HepG2 (cell line): Measurements from ENCODE around the gene MYH7. TPM values are rescaled to one million over a fixed set of nuclear protein-coding genes. Genes with fewer than 3 reads are reported as not detected.

ENCODE experiments used
- FOXJ3 ChIP-seq: sonication (generic); formaldehyde crosslinking; IDR thresholded peaks from 2 replicates; pipeline ENCODE4 v1.4.0; 2020; ENCODE audit warnings: missing genetic modification reagents, mild to moderate bottlenecking, borderline replicate concordance
- FOXM1 ChIP-seq: sonication (generic); formaldehyde crosslinking; IDR thresholded peaks from 2 replicates; pipeline ENCODE4 v1.5.0; 2020; ENCODE audit warnings: missing genetic modification reagents
- GABPA ChIP-seq, 2 experiments: IDR thresholded peaks; 2 replicates each; pipeline ENCODE4 v1.6.1; 2011 to 2016; ENCODE audit warnings: low read depth in 2 of 2, low read length in 1 of 2, missing biosample characterization in 1 of 2, missing genetic modification characterization in 1 of 2
- HDAC6 ChIP-seq: fragments of 200-600 bp; sonication (generic); IDR thresholded peaks from 2 replicates; pipeline ENCODE4 v1.7.0; 2017; ENCODE audit warnings: mild to moderate bottlenecking, antibody characterized with exemption, low read length, low read depth
- NFIC ChIP-seq: IDR thresholded peaks from 2 replicates; pipeline ENCODE4 v1.6.1; 2012; ENCODE audit warnings: mild to moderate bottlenecking, low read length, inconsistent platforms
- NFRKB ChIP-seq: fragments of 450-650 bp; IDR thresholded peaks from 2 replicates; pipeline ENCODE4 v1.6.1; 2017
- NR2C2 ChIP-seq: sonication (generic); formaldehyde crosslinking; IDR thresholded peaks from 2 replicates; pipeline ENCODE4 v1.4.0; 2020; ENCODE audit warnings: missing genetic modification reagents, mild to moderate bottlenecking, moderate library complexity, borderline replicate concordance
- ONECUT2 ChIP-seq: sonication (generic); formaldehyde crosslinking; IDR thresholded peaks from 2 replicates; pipeline ENCODE4 v1.4.0; 2020; ENCODE audit warnings: missing genetic modification reagents
- PAWR ChIP-seq: sonication (generic); formaldehyde crosslinking; IDR thresholded peaks from 2 replicates; pipeline ENCODE4 v1.4.0; 2020; ENCODE audit warnings: missing genetic modification reagents, mild to moderate bottlenecking, borderline replicate concordance
- WIZ ChIP-seq: sonication (generic); formaldehyde crosslinking; IDR thresholded peaks from 2 replicates; pipeline ENCODE4 v1.5.1; 2020; ENCODE audit warnings: mild to moderate bottlenecking, missing genetic modification reagents
- ZNF225 ChIP-seq: sonication (generic); formaldehyde crosslinking; IDR thresholded peaks from 2 replicates; pipeline ENCODE4 v1.4.0; 2020; ENCODE audit warnings: mild to moderate bottlenecking, missing genetic modification reagents
- ZNF317 ChIP-seq: sonication (generic); formaldehyde crosslinking; IDR thresholded peaks from 2 replicates; pipeline ENCODE4 v1.5.0; 2020; ENCODE audit warnings: mild to moderate bottlenecking, missing genetic modification reagents
- ZNF329 ChIP-seq: sonication (generic); formaldehyde crosslinking; IDR thresholded peaks from 2 replicates; pipeline ENCODE4 v1.9.0; 2021; ENCODE audit warnings: low read depth, mild to moderate bottlenecking, missing genetic modification reagents
- ZNF446 ChIP-seq: sonication (generic); formaldehyde crosslinking; IDR thresholded peaks from 2 replicates; pipeline ENCODE4 v1.5.0; 2020; ENCODE audit warnings: mild to moderate bottlenecking, missing genetic modification reagents
- ZNF766 ChIP-seq: sonication (generic); formaldehyde crosslinking; IDR thresholded peaks from 2 replicates; pipeline ENCODE4 v1.5.0; 2020; ENCODE audit warnings: missing genetic modification reagents, borderline replicate concordance
- ZSCAN12 ChIP-seq: sonication (generic); formaldehyde crosslinking; IDR thresholded peaks from 2 replicates; pipeline ENCODE4 v1.9.0; 2021; ENCODE audit warnings: mild to moderate bottlenecking, missing genetic modification reagents
- polyA plus RNA-seq, 8 experiments: library from polyadenylated mRNA; depleted of rRNA in 3 of 8; stranded (reverse) in 7 of 8; unstranded in 1 of 8; fragments of >200 nt; fragmentation: Illumina TruSeq in 4 of 8; extraction: Trizol in 4 of 8; gene quantifications; 2 replicates each; pipeline versions ENCODE4 v1.2.1 to v1.2.3, GENCODE V29; 2011 to 2016; ENCODE audit warnings: low read depth in 4 of 8, missing spikeins in 1 of 8, mixed read lengths in 1 of 8; ENCODE audit not compliant: insufficient read depth in 1 of 8
- total RNA-seq, 5 experiments: library from RNA; depleted of rRNA; stranded (reverse); fragments of >200 nt; fragmentation: Illumina TruSeq; extraction: Trizol; gene quantifications; 2 replicates each; pipeline ENCODE4 v1.2.3, GENCODE V29; 2016; ENCODE audit warnings: low read depth in 1 of 5
- TF ChIP-seq, protein P1 (sequence below): sonication (generic); formaldehyde crosslinking; IDR thresholded peaks from 2 replicates; pipeline ENCODE4 v1.4.0; 2020; ENCODE audit warnings: missing genetic modification reagents, borderline replicate concordance
- TF ChIP-seq, protein P2 (sequence below): sonication (generic); formaldehyde crosslinking; IDR thresholded peaks from 2 replicates; pipeline ENCODE4 v1.9.0; 2022; ENCODE audit warnings: missing genetic modification reagents, mild to moderate bottlenecking, borderline replicate concordance
- TF ChIP-seq, protein P3 (sequence below): sonication (generic); formaldehyde crosslinking; IDR thresholded peaks from 2 replicates; pipeline ENCODE4 v1.4.0; 2020; ENCODE audit warnings: mild to moderate bottlenecking, missing genetic modification reagents

The MYH7 gene
- total and polyA plus RNA-seq, 2 of the 13 experiments (the other 11 are each of a cell fraction or from before 2014, with no cell fraction given), result 0.04 TPM; not detected in 1

- TF ChIP-seq, protein P1, sequence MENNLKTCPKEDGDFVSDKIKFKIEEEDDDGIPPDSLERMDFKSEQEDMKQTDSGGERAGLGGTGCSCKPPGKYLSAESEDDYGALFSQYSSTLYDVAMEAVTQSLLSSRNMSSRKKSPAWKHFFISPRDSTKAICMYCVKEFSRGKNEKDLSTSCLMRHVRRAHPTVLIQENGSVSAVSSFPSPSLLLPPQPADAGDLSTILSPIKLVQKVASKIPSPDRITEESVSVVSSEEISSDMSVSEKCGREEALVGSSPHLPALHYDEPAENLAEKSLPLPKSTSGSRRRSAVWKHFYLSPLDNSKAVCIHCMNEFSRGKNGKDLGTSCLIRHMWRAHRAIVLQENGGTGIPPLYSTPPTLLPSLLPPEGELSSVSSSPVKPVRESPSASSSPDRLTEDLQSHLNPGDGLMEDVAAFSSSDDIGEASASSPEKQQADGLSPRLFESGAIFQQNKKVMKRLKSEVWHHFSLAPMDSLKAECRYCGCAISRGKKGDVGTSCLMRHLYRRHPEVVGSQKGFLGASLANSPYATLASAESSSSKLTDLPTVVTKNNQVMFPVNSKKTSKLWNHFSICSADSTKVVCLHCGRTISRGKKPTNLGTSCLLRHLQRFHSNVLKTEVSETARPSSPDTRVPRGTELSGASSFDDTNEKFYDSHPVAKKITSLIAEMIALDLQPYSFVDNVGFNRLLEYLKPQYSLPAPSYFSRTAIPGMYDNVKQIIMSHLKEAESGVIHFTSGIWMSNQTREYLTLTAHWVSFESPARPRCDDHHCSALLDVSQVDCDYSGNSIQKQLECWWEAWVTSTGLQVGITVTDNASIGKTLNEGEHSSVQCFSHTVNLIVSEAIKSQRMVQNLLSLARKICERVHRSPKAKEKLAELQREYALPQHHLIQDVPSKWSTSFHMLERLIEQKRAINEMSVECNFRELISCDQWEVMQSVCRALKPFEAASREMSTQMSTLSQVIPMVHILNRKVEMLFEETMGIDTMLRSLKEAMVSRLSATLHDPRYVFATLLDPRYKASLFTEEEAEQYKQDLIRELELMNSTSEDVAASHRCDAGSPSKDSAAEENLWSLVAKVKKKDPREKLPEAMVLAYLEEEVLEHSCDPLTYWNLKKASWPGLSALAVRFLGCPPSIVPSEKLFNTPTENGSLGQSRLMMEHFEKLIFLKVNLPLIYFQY (CRISPR knock-in tag), result no peak
- TF ChIP-seq NFIC, result peak; percentile 20; the same call in 1 of the 2 replicates
- TF ChIP-seq WIZ, result peak; percentile 5; the same call in 1 of the 2 replicates
- TF ChIP-seq ZNF766, result no peak; the same call in 1 of the 2 replicates
- 0 out of 2 replicates have a peak, but pooled peaks have one; percentile 22 for TF ChIP-seq FOXJ3 (CRISPR knock-in tag)
- TF ChIP-seq, protein P2, sequence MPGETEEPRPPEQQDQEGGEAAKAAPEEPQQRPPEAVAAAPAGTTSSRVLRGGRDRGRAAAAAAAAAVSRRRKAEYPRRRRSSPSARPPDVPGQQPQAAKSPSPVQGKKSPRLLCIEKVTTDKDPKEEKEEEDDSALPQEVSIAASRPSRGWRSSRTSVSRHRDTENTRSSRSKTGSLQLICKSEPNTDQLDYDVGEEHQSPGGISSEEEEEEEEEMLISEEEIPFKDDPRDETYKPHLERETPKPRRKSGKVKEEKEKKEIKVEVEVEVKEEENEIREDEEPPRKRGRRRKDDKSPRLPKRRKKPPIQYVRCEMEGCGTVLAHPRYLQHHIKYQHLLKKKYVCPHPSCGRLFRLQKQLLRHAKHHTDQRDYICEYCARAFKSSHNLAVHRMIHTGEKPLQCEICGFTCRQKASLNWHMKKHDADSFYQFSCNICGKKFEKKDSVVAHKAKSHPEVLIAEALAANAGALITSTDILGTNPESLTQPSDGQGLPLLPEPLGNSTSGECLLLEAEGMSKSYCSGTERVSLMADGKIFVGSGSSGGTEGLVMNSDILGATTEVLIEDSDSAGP (CRISPR knock-in tag), result no peak
- TF ChIP-seq ZNF446 (CRISPR knock-in tag), result no peak
- no peak for TF ChIP-seq NFRKB
- TF ChIP-seq PAWR (CRISPR knock-in tag), result 0 out of 2 replicates have a peak, but pooled peaks have one; percentile 95
- no peak for TF ChIP-seq FOXM1 (CRISPR knock-in tag)
- TF ChIP-seq ONECUT2 (CRISPR knock-in tag), result 0 out of 2 replicates have a peak, but pooled peaks have one; percentile 7
- peak; percentile 65 for TF ChIP-seq NR2C2 (CRISPR knock-in tag)
- TF ChIP-seq ZSCAN12 (CRISPR knock-in tag), result 0 out of 2 replicates have a peak, but pooled peaks have one; percentile 53
- TF ChIP-seq ZNF329 (CRISPR knock-in tag), result peak; percentile 35; the same call in 1 of the 2 replicates
- no peak for TF ChIP-seq GABPA (IDR thresholded peaks at IDR 0.05; ENCODE audit: low read depth, low read length)
- TF ChIP-seq GABPA (CRISPR knock-in tag; IDR thresholded peaks at IDR 0.05; ENCODE audit: low read depth), result peak; percentile 62; the same call in 1 of the 2 replicates
- TF ChIP-seq, protein P3, sequence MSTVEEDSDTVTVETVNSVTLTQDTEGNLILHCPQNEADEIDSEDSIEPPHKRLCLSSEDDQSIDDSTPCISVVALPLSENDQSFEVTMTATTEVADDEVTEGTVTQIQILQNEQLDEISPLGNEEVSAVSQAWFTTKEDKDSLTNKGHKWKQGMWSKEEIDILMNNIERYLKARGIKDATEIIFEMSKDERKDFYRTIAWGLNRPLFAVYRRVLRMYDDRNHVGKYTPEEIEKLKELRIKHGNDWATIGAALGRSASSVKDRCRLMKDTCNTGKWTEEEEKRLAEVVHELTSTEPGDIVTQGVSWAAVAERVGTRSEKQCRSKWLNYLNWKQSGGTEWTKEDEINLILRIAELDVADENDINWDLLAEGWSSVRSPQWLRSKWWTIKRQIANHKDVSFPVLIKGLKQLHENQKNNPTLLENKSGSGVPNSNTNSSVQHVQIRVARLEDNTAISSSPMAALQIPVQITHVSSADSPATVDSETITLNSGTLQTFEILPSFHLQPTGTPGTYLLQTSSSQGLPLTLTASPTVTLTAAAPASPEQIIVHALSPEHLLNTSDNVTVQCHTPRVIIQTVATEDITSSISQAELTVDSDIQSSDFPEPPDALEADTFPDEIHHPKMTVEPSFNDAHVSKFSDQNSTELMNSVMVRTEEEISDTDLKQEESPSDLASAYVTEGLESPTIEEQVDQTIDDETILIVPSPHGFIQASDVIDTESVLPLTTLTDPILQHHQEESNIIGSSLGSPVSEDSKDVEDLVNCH (CRISPR knock-in tag), result peak; percentile 88; the same call in 1 of the 2 replicates
- peak; percentile 73; the same call in 1 of the 2 replicates for TF ChIP-seq HDAC6
- peak; percentile 10; the same call in 1 of the 2 replicates for TF ChIP-seq ZNF225 (CRISPR knock-in tag)
- TF ChIP-seq ZNF317 (CRISPR knock-in tag), result peak; percentile 7; the same call in 1 of the 2 replicates
Observed at GRCh38 chr14:23469906-23470403, 34.5 kb upstream of the MYH7 start (continued).
